Occipital lobe (tissue), 2 donors: ENCODE data around the gene THADA. TPM values are rescaled to one million over a fixed set of nuclear protein-coding genes. Genes with fewer than 3 reads are reported as not detected.

Experiments
- DNase-seq: peaks from one replicate; lab custom pipeline; 2025; lab: John Stamatoyannopoulos, UW
- total RNA-seq: library from RNA; depleted of rRNA; stranded (reverse); fragments of >200 nt; gene quantifications from one replicate; pipeline ENCODE4 v1.2.3, GENCODE V29; 2014

THADA gene
- total RNA-seq, 1 donor from 2014 or later = 40.9 TPM

DNA sequence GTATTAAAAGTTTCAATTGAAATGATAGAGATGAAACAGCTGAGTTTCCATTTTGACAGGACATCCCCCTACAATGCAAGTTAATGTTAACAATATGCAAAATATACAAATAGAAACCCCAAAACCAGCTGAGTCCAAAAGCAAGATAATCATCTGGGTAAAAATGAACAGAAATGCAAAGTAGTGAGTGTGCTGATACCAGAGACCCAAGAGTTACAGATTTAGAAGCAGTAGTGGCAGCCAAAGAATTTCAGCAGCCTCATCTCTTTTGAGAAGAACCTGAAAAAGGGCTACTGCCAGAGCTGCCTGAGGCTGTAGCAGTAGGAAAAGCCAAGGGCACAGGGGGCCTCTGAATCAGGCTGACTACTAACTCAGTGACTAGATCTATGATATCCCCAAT is 82.6 kb downstream of the THADA start:
- no peak for DNase-seq

DNA sequence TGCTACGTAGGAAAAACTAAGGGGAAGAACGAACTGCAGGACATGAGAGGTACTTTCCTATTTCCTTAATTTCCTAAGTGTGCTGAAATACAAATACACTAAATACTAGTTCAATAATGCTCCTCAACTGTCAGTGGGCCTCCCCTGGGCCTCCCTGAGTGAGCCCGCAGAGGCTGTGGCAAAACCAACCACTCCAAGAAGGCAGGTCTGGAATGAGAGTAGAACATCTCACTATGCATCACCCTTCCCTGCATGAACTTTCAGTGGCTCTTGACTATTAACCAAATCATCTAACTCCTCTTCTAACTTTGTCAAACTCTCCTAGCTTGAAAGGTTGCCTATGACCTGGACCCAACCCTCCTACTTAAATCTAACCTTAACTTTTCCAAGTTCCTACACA is 84.6 kb downstream of the THADA start:
- no peak for DNase-seq

DNA sequence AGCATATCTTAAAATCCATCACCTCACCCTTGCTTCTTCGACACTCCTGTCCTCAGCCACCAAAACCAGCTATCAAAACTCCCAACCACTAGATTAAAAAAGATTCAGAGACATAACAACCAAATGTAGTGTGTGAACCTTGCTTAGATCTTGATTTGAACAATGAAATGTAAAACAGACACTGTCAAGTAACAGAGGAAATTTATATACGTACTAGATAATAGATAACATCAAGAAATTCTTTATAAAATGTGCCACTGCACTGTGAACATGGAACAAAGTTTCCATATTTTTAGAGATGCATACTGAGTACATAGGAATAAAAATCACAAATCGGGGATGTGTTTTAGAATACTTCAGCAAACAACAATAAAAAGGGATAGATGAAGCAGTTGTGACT is 86.0 kb downstream of the THADA start:
- no peak for DNase-seq

DNA sequence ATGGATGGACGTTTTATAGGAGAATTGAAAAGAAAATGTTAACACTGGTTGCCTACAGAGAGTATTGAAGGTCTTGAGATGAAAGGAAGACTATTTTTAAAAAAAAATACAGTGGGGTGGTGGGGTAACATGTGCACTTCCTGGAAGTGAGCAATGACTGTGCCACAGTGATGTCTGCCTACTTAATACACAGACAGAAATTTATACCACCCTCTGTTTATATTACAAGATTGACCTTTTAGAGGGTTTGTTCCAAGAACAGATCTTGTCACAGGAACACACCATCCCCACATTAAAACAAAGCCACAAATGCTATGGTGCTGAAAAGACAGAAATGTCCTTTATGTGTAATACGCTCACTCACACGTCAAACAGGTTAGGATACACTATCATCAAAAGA is 87.6 kb downstream of the THADA start:
- DNase-seq = no peak

DNA sequence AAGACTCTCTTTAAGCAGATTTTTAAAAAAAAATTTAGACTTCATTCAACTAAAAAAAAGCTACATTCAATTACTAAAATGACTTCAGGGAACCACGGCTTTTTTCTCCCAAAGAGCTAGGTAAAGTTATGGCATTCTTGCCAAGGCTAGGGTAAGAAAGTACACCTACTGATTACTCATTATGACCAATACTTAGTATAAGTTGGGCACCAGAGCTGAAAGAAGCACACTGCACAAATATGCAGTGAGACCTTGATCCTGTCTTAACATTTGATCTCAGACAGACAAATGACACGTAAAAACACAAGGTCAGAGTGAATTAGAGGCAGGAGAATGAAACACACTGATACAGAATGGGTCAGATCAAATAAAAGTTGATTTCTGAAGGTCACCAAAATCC is 88.7 kb downstream of the THADA start:
- DNase-seq = no peak

DNA sequence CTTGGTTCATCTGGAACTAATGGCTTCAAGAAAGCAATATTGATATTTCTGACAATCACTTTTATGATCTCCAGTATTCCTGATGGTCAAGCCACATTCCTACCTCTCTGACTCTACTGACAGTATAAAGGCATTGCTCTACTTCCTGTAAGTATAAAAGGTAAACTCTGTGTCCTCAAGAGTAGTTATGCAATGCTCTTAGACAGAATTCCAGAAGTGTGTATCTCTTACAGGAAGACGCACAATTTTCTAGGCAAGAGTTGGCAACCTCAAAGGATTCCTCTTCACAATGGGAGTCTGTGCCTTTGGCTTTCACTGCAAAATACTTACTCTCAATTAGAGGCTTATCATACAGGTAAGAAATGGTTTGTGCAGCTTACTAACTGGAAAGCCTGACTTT is 100.1 kb downstream of the THADA start:
- DNase-seq = no peak

DNA sequence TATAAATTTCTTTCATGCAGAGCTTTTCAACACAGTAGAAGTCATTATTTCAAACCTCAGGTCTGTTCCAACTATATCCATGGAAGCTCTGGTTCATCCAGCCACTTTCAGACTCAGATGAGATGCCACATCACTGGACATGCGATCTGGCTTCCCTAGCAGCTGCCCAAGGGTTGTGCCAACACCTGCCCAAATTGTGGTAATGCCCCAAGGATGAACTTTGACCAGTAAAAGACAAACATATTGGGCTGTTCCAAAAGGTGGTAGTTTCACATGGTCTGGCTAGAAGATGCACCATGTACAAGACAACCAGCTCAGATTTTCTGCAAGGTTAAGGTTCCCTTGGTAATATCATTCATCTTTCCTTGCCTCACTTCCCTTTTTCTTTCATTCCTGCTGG is 101.9 kb downstream of the THADA start:
- DNase-seq = no peak

DNA sequence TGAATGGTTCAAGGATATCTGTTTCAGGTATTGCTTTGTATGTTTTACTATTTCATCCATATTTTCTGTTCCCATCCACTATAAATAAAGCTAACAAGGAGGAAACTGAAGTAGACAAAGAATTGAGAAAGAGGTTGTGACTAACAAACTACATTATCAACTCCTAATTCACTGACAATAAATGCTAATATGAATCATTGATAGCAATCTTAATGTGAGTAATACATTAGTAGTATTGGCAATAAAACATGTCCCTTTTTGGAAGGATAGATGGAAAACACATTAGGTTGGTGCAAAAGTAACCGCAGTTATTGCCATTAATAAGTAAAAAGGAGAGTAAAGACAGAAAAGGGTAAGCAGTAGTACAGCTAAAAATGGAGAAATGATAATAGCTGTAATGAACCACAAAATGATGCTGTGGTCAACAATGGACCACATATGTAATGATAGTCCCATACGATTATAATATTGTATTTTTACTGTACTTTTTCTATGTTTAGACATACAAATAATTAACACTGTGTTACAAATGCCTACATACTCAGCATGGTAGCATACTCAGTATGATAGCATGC is 104.7 kb downstream of the THADA start:
- no peak for DNase-seq

DNA sequence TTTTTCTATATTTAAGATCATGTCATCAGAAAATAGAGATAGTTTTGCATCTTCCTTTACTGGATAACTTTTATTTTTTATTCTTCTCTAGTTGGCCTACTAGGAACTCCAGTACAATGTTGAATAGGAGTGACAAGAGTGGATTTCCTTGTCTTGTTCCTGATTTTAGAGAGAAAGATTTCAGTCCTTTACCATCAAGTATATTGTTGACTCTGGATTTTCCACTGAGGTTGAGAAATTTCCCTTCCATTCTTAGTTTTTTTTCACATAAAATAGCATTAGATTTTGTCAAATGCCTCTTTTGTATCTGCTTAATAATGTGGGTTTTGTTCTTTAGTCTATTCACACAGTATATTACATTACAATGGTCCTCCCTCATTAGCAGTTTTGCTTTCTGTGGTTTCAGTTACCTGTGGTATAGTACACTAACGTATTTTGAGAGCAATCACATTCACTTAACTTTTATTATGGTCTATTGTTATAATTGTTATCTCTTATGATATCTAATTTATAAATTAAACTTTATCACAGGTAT is 105.5 kb downstream of the THADA start:
- DNase-seq = no peak

DNA sequence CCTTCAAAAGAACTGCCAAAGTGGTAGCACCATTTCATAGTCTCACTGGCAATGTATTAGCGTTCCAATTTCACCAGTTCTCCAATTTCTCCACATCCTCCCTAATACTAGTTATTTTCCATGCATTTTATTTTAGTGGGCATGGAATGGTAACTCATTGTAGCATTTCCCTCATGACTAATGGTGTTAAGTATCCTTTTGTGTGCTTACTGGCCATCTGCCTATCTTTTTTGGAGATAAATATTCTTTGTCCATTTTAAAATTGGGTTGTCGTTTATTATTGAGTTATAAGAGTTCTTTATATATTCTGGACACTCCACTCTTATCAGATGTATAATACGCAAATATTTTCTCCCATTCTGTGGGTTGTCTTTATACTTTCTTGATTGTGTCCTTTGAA is 107.1 kb downstream of the THADA start:
- no peak for DNase-seq

DNA sequence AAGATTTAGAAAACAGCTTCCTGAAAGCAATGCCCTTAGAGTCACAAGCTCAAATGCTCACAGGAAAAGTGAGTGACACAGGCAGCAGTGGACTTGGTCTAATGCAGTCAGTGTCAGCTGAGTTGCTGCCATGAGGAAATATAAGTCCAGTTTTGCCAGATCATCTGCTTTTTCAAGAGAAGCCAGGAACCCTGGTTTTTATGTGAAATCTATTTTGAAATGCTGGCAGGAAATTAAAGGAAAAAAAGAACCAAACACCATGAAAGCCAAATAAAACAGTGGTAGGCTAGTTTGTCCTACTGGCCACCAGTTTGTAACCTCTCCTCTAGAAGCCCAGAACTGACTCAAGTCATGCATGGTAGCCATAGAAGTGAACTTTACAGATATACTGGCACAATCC is 109.2 kb downstream of the THADA start:
- DNase-seq = no peak

DNA sequence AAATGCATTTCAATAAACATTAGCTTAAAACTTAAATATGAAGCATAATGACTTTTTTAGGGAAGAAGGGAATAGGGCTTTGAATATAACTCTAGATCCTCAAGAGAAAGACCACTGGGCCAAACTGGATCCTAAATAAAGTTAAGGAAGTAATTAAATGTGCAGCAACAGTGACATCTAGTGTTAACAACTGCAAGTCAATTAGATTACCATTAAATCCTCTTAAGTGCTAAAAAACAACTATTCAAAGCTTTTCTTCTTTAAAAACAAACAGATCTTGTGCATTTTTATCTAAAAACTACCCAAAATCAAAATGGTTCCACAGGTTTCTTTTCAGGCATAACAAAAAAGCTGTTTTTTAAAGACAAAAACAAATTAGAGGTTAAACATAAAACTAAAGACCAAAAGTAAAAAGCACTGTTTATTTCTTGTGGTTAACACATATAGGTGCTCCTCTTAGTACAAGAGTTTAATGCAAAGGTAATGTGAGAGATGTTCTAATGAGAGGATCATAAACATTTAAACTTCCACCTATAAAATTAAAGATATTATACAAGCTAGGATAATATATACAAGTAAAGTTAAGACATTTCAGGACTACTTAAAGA is 111.4 kb downstream of the THADA start:
- no peak for DNase-seq

DNA sequence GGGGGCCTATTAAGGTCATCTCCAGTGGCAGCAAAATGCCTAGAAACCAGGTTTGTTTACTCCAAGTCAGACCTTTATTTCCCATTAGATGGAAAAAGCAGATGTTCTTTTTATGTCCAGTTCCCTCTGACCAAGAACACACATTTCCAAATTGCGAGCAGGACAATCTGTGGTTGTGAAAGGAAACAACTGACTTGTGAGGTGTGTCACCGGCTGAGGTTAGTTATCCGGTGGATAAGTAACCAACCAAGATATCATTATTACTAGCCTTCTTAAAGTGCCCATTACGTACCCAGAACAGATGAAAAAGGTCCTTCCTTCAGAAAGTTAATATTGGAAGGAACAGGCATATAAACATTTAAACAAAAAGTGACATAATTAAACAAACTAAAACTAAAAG is 112.9 kb downstream of the THADA start:
- DNase-seq = no peak

DNA sequence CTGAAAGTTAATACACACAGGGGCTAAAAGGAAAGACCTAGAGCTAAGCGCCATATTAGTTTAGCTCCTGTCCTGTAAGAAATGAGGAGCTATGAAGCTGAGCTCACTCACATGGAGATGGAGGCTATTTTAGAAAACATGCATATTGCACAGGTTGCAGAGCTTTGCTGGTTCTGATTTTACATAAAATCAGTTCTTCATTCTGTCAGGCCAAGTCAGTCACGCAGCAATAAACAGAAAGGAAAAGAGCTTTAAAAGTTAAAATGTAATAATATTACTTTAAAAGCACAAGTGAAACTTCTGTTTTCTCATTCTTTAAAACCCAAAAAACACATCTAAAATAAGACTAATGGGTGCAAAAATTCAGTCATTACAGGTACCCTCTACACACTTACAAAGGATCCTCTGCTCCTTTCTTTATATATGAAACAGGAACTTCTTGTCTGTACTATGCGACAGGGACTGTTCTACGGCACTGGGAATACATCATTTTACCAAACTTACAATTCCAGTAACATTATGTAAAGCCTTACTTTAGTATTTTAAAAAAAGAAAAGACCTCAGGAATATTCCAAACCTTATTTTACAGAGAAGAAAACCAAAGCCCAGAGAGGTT is 113.8 kb downstream of the THADA start:
- DNase-seq = no peak

DNA sequence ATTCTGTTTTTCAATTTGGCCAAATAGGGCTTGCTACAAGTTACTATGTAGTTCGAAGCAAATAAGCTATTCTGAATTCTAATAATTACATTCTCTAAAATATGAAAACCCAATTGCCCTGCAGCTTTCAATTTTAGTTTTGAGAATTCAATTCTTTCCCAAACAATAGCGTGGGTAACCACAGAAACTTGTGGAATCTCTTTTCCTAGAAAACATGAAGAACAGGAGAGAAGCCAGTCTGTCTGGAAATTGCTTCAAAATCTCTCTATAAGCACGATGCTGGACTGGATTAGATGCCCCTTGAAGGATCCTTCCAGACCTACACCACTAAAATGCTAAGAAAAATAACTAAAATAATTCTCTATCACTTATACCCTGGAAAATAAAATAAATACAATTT is 115.0 kb downstream of the THADA start:
- DNase-seq = no peak

DNA sequence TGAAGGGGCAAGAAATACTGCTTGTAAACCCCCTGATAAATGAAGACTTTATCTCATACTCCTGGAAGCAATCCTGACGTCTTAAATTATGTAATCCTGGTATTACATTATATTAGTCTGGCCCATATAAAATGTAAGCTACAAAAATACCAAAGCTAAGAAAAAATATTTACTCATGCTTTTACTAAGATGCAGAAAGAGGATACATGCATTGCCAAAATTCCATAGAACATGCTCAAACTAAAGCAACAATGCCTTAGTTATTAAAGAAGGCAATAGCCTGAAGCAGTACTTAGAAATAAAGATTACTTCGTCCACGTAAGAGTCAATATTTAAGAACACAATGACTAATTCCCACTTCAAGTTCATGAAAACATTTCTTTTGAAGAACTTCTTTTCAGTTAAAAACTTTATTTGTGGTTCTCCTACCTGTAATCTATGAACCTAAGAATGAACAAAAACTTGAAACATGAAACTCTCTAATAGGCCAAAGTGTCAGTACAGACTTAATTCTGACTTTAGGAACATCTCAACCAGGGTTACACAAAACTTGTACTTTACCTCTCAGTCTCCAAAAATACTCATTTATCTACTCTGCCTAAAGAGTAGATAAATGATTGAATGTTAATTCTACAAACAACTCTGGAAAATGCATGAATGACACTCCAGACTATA is 117.3 kb downstream of the THADA start:
- DNase-seq = no peak

DNA sequence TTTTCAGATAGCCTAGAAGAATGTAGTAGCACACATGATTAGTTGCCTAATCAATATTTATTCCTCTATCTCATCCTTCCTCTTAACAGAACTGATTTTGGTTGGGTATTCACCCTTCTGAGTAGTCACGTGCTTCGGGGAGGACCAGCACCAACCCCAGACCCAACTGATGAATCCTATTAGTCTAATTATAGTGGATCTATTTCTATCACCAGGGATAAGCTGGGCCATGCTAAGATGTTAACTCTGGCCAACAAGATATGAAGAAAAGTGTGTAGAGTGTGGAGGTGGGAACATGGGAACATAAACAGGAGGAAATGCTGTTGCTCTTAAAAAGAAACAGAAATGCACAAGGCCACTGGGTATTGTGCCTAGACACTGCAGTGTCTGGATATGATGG is 119.9 kb downstream of the THADA start:
- no peak for DNase-seq

DNA sequence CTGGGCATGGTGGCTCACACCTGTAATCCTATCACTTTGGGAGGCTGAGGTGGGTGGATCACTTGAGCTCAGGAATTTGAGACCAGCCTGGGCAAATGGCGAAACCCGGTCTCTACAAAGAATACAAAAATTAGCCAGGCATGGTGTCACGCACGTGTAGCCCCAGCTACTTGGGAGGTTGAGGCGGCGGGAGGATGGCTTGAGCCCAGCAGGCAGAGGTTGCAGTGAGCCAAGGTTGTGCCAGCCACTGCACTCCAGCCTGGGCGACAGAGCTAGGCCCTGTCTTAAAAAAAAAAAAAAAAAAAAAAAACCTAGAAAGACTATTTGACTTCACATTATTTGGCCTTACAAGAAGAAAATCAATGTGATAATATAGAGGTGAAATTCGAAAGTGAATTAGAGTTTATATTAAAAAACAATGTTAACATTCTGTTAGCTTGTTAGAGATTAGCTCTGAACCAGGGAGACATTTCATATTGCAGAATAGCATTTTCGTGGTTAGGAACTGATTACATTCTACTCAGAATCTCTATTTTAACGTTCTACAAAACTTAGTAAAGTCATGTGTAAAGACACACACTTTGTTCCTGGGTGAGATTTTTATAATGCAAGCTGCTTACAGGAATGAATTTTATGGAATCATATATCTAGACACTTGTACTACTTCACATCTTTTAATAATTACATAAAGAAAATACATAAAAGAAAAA is 120.5 kb downstream of the THADA start:
- DNase-seq = no peak

DNA sequence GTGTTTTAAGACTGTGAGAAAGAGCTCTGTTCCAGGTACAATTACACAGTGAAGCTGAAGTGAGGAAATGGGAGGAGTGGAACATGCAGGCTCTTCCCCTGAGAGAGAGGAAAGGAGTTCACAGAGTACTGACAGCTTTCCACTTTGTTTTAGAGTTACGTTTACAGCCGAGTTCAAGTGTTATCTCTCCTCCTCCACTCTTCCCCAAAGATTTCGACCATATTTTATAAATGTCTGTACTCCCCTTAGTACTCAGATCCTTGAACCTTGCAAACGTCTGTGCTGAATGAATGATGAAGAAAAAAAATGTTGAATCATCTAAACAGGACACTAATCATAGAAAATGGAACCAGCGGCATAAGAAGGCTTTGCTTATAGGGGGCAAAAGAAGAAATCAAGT is 121.6 kb downstream of the THADA start:
- DNase-seq = no peak

DNA sequence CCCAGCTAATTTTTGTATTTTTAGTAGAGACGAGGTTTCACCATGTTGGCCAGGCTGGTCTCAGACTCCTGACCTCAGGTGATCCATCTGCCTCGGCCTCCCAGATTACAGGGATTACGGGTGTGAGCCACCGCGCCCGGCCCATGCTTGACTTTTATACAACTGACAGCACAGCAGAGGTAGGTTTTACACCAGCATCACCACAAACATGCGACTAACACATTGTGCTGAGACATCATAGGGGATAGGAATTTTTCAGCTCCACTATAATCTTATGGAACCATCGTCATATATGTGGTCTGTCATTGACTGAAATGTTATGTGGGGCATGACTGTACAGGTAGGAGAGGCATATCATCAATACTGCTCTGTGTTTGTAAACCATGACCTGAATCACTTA is 122.1 kb downstream of the THADA start:
- no peak for DNase-seq

DNA sequence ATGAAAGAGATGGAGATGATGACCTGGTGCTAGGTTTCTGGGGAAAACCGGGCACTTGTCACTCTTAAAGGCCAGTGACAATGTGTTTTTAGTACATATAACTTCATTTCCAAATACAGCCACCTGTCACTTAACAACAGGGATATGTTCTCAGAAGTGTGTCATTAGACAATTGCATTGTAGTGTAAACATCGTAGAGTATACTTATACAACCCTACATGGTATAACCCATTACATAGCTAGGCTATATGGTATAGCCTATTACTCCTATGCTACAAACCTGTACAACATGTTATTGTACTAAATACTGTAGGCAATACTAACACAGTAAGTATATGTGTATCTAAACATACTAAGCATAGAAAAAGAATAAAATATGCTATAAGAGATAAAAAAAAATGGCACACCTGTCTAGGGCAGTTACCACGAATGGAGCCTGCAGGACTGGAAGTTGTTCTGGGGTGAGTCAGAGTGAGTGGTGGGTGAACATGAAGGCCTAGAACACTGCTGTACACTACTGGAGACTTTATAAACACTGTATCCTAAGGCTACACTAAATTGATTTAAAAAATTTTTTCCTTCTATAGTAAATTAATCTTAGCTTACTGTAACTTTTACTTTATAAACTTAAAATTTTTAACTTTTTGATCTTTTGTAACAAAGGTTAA is 123.2 kb downstream of the THADA start:
- no peak for DNase-seq
